Kidney (tissue), 14 donors: Measurements from ENCODE around the gene TPRN. TPM values are rescaled to one million over a fixed set of nuclear protein-coding genes. Genes with fewer than 3 reads are reported as not detected.

Source experiments
- DNase-seq, 5 donors: peaks; one replicate each; pipeline ENCODE4 v3.0.0-alpha.2; 2013 to 2020
- FAIRE-seq: peaks from 2 replicates; lab custom pipeline; 2012; peaks lifted over from hg19 to GRCh38; lab: Jason Lieb, UNC
- H3K27ac ChIP-seq, 2 donors: one replicate each; pipeline ENCODE4 v1.7.0; 2013; ENCODE audit warnings: low read depth in 2 of 2, low read length in 2 of 2, inconsistent platforms in 1 of 2
- H3K27me3 ChIP-seq: one replicate; pipeline ENCODE4 v1.7.1; 2013; ENCODE audit warnings: low read length, inconsistent platforms; ENCODE audit not compliant: control insufficient read depth, insufficient read depth
- H3K36me3 ChIP-seq, 3 donors: one replicate each; pipeline versions ENCODE4 v1.7.0 to v1.7.1; 2013; ENCODE audit warnings: low read length in 3 of 3, control low read depth in 1 of 3, inconsistent platforms in 1 of 3; ENCODE audit not compliant: insufficient read depth in 3 of 3, control insufficient read depth in 2 of 3
- H3K4me1 ChIP-seq, 3 donors: one replicate each; pipeline versions ENCODE4 v1.7.0 to v1.7.1; 2013; ENCODE audit warnings: low read length in 3 of 3, inconsistent platforms in 1 of 3, low read depth in 1 of 3; ENCODE audit not compliant: control insufficient read depth in 2 of 3, insufficient read depth in 2 of 3
- H3K4me3 ChIP-seq, 3 donors: one replicate each; pipeline versions ENCODE4 v1.7.0 to v1.8.1; 2013; ENCODE audit warnings: low read length in 3 of 3, control low read depth in 1 of 3, inconsistent platforms in 1 of 3
- H3K9ac ChIP-seq, 3 donors: one replicate each; pipeline versions ENCODE4 v1.7.0 to v1.7.1; 2013; ENCODE audit warnings: low read length in 3 of 3, control low read depth in 1 of 3, inconsistent platforms in 1 of 3
- H3K9me3 ChIP-seq, 3 donors: one replicate each; pipeline versions ENCODE4 v1.7.0 to v1.7.1; 2013; ENCODE audit warnings: low read length in 3 of 3, control low read depth in 1 of 3, inconsistent platforms in 1 of 3; ENCODE audit not compliant: control insufficient read depth in 2 of 3, insufficient read depth in 1 of 3
- intact Hi-C: fragments of 100-400 bp; cut with DNase I; formaldehyde crosslinking; loops from one replicate; pipeline ENCODE4 v1.11.1; 2022
- polyA plus RNA-seq: library from polyadenylated mRNA; stranded (reverse); fragments of 350-450 nt; fragmentation: Illumina TruSeq; extraction: RNeasy Lipid Tissue Mini Kit (QIAGEN cat#74804); gene quantifications from one replicate; pipeline ENCODE4 v1.2.3, GENCODE V29; 2014; ENCODE audit warnings: low read depth, low replicate concordance; ENCODE audit not compliant: insufficient read depth
- total RNA-seq: library from RNA; stranded (reverse); fragmentation: NEBNext Ultra II Directional; extraction: Animal tissue kit (Norgen Biotek cat#: 25700); gene quantifications from one replicate; pipeline ENCODE4 v1.2.1, GENCODE V29; 2021
- TF ChIP-seq, protein P1 (sequence below): IDR thresholded peaks from 3 replicates; pipeline ENCODE4 v1.5.1; 2012; ENCODE audit warnings: mild to moderate bottlenecking, moderate library complexity, borderline replicate concordance; ENCODE audit not compliant: insufficient read depth; ENCODE audit errors: extremely low read depth
- donor health status: control.
- donor health status: control.
- donor health status: control.
- donor health status: control.
- donor health status: control.
- donor health status: DM: yes; HTN: yes; CAD: no.
- donor health status: Normal renal cell carcinoma (clear cell type).

Gene TPRN
- total and polyA plus RNA-seq, 2 donors from 2014 or later = 47.2 to 49.5 TPM

DNA sequence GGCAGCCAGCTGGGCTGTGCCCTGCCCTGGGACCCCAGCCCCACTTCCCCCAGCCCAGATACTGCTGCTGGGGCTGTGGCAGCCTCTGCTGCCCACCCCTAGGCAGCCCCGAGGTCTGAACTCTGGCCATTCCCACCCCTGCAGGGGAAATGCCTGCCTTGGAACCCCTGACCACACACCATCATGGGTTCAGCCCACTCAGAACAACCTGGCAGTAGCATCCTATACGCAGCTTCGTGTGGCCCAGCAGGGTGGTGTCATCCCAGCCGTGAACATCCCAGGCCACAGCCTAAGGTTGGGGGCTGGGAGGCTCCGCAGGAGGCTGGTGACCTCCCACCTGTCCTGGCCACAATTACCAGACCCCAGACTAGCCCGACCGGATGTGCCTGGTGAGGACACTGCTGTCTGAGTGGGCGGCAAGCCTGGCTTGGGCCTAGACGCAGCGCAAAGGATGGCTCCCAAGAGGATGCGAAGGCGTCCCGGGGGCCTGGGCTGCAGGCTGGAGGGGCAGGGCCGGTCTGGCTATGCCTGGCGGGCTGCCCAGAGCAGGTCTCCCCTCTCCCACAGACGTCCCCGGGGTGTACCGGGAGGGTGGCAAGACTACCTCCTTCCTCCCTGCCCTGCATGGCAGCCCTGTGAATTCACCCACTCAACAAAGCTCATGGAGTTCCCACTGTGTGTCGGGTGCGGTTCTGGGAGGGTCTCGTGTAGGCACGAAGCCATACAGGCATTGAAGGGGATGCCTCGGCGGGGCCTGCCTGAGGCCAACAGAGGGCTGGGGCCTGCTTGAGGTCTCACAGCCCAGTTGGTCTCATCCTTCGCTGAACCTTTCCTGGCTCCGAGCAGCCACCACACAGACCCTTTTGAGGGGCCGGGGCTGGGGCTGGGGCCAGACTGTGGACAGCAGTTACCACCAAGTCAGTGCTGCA, 28.7 kb upstream of the TPRN start:
- peak in 1 of 5 donors; percentile 59 for DNase-seq
- no peak overlapping the region for H3K4me3 ChIP-seq
- no peaks in the 10 kb centered on the region for H3K36me3 ChIP-seq
- H3K9ac ChIP-seq = no peak overlapping the region
- H3K9me3 ChIP-seq = no peaks in the 10 kb centered on the region
- H3K27ac ChIP-seq = peak overlapping the region in 1 of 2 donors; percentile 51
- intact Hi-C loops = no loop called here
- TF ChIP-seq, protein P1, sequence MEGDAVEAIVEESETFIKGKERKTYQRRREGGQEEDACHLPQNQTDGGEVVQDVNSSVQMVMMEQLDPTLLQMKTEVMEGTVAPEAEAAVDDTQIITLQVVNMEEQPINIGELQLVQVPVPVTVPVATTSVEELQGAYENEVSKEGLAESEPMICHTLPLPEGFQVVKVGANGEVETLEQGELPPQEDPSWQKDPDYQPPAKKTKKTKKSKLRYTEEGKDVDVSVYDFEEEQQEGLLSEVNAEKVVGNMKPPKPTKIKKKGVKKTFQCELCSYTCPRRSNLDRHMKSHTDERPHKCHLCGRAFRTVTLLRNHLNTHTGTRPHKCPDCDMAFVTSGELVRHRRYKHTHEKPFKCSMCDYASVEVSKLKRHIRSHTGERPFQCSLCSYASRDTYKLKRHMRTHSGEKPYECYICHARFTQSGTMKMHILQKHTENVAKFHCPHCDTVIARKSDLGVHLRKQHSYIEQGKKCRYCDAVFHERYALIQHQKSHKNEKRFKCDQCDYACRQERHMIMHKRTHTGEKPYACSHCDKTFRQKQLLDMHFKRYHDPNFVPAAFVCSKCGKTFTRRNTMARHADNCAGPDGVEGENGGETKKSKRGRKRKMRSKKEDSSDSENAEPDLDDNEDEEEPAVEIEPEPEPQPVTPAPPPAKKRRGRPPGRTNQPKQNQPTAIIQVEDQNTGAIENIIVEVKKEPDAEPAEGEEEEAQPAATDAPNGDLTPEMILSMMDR = no peak
- H3K27me3 ChIP-seq = no peaks in the 10 kb centered on the region
- peaks cover 0 to 26% (median 15%) of the 10 kb centered on the region in 3 donors for H3K4me1 ChIP-seq
- no peak for FAIRE-seq

DNA sequence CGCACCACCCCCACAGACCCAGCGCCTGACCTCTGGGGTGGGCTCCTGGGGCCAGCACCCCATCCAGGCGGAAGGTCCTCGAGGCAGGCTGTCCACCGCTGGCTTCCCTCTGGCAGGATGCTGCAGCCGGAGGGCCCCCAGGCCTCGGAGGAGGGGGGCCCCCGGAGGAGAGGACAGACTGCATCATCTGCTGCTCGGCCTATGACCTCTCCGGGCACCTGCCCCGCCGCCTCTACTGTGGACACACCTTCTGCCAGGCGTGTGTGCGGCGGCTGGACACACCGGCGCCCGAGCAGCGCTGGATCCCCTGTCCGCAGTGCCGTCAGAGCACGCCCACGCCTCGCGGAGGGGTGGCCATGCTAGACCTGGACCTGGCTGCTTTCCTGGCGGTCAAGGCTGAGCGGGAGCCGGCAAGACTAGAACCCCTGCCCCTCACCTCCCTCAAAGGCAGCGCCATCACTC, 28.0 kb upstream of the TPRN start:
- Histone ChIP-seq H3K9ac (no peak overlapping the region), H3K4me3 (no peak overlapping the region), H3K4me1 (peaks cover 0 to 29% (median 18%) of the 10 kb centered on the region in 3 donors), H3K27me3 (no peaks in the 10 kb centered on the region), H3K9me3 (no peaks in the 10 kb centered on the region), H3K36me3 (no peaks in the 10 kb centered on the region), H3K27ac (no peak overlapping the region)
- TF ChIP-seq, protein P1 = no peak
- intact Hi-C loops = no loop called here
- no peak for FAIRE-seq
- peak in 1 of 5 donors; percentile 63 for DNase-seq

DNA sequence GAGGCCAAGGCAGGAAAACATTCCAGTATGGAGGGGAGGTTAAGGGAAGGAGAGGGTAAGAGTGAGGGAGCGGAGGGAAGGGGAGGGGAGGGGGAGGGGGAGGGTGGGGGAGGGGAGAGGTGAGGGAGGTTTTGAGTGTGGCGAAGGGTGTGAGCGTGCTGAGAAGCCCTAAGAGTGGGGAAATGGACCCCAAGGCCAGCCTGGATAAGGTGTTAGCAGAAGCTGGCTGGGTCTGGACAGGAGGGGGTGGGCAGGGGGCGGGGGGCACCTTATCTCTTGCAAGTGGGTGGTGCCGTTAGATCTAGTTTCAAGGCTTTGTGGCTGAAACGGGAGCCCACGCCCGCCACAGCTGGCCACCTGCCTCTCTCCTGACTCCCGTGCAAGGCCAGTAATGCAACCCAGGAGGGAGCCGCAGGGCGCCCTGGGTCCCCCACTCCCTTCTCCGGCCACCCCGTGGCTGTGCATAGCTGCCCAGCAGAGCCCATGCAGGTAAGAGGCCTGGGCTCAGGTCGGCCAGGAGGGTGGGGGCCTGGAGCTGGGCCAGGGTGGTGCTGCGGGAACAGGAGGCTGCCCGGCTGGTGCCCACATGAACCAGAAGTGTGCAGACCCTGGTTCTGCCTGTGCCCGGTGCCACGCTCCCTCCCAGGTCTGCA, 27.4 kb upstream of the TPRN start:
- peaks cover 0 to 31% (median 18%) of the 10 kb centered on the region in 3 donors for H3K4me1 ChIP-seq
- intact Hi-C loops = no loop called here
- H3K36me3 ChIP-seq = no peaks in the 10 kb centered on the region
- FAIRE-seq (no peak), DNase-seq (peak in 1 of 5 donors; percentile 71)
- H3K27ac ChIP-seq = no peak overlapping the region
- H3K27me3 ChIP-seq = no peaks in the 10 kb centered on the region
- no peaks in the 10 kb centered on the region for H3K9me3 ChIP-seq
- TF ChIP-seq, protein P1 = no peak
- H3K4me3 ChIP-seq = no peak overlapping the region
- no peak overlapping the region for H3K9ac ChIP-seq
